Activated naive CD8-positive, alpha-beta T cell treated with anti-CD3 and anti-CD28 coated beads, Interleukin-2, amount 50 U/mL, for 24 hours (primary cell): ENCODE measurements around the gene SLC5A6.

Experiments used
- ATAC-seq: fragments of 150-1000 bp; cut with Tn5 transposase; one replicate; pipeline ENCODE4 v1.10.0; 2021
- DNase-seq: peaks from one replicate; pipeline ENCODE4 v3.0.0; 2021
- H3K27ac Mint-ChIP-seq: one replicate; pipeline ENCODE4 v1.8.0; 2021; ENCODE audit warnings: mild to moderate bottlenecking, mixed read lengths
- H3K27me3 Mint-ChIP-seq: one replicate; pipeline ENCODE4 v1.8.0; 2021; ENCODE audit warnings: mixed read lengths
- H3K36me3 Mint-ChIP-seq: one replicate; pipeline ENCODE4 v1.8.0; 2021; ENCODE audit warnings: low read depth, mixed read lengths
- H3K4me1 Mint-ChIP-seq: one replicate; pipeline ENCODE4 v1.8.0; 2021; ENCODE audit warnings: mixed read lengths
- H3K4me3 Mint-ChIP-seq: one replicate; pipeline ENCODE4 v1.8.0; 2021; ENCODE audit warnings: mild to moderate bottlenecking, moderate library complexity, mixed read lengths
- H3K9me3 Mint-ChIP-seq: one replicate; pipeline ENCODE4 v1.8.0; 2021; ENCODE audit warnings: mixed read lengths

Gene SLC5A6

DNA sequence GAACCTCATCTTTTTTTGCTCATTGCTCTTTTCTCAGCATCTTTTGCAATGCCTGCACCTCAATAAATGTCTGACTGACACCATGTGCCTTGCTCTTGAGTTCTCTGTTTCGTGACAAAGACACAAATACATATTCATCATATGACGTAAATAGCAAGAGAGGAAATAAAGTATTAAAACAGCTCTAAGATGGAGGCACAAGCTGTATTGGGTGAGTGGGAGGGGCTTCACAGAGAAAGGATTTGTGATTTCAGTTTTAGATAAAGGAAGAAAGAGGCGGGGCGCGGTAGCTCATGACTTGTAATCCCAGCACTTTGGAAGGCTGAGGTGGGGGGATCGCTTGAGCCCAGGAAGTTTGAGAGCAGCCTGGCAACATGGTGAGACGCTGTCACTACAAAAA, 8.0 kb upstream of the SLC5A6 start:
- ATAC-seq = no peak
- DNase-seq = no peak
- Mint-ChIP-seq H3K9me3 (no peaks in the 10 kb centered on the region), H3K36me3 (peaks cover 78% of the 10 kb centered on the region), H3K4me1 (peaks cover 33% of the 10 kb centered on the region), H3K27ac (peak overlapping the region; percentile 34), H3K27me3 (no peaks in the 10 kb centered on the region), H3K4me3 (peak overlapping the region; percentile 8)

DNA sequence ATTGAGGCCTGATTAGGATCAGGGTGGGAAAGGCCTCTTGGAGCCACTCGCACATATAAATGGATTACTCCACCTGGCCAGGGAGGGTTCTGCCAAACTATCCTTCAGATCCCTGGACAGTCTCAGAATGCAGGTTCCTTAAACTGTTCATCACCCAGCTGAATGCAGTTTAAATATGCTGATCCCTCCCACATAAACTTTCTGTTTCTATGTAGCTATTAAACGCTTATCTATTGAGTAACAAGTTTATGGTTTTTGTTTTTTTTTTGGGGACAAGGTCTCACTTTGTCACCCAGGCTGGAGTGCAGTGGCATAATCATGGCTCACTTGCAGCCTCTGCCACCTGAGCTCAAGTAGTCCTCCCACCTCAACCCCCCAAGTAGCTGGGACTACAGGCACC, 7.0 kb upstream of the SLC5A6 start:
- Mint-ChIP-seq H3K27ac (peak overlapping the region; percentile 87), H3K4me3 (peak overlapping the region; percentile 90)
- no peak for DNase-seq

DNA sequence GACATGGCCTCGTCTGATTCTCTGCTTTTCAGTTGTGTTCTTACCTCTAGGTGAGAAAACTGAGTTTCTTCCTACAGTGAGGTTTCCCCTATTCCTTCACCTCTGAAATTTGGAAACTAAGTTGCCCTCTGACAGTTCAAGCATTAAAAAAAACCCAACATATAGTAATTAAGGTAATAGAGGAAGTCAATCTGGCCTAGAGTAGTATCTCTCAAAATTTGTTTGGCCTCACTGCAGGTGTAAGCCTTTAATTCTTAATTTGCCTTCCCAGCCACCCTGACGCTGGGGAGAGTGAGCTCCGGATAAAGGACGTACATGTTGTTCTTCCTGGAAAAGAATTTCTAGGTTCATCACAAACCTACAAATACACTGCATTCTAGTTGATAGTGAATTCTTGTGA, 6.5 kb upstream of the SLC5A6 start:
- Mint-ChIP-seq H3K27me3 (no peaks in the 10 kb centered on the region), H3K4me3 (peak overlapping the region; percentile 90), H3K36me3 (peaks cover 73% of the 10 kb centered on the region), H3K27ac (peak overlapping the region; percentile 87), H3K9me3 (no peaks in the 10 kb centered on the region), H3K4me1 (peaks cover 38% of the 10 kb centered on the region)
- no peak for DNase-seq
- ATAC-seq = no peak

More for the DNA sequence above, 7.0 kb upstream of the SLC5A6 start:
- Mint-ChIP-seq H3K4me1 (peaks cover 35% of the 10 kb centered on the region), H3K27me3 (no peaks in the 10 kb centered on the region), H3K9me3 (no peaks in the 10 kb centered on the region), H3K36me3 (peaks cover 72% of the 10 kb centered on the region)
- no peak for ATAC-seq

DNA sequence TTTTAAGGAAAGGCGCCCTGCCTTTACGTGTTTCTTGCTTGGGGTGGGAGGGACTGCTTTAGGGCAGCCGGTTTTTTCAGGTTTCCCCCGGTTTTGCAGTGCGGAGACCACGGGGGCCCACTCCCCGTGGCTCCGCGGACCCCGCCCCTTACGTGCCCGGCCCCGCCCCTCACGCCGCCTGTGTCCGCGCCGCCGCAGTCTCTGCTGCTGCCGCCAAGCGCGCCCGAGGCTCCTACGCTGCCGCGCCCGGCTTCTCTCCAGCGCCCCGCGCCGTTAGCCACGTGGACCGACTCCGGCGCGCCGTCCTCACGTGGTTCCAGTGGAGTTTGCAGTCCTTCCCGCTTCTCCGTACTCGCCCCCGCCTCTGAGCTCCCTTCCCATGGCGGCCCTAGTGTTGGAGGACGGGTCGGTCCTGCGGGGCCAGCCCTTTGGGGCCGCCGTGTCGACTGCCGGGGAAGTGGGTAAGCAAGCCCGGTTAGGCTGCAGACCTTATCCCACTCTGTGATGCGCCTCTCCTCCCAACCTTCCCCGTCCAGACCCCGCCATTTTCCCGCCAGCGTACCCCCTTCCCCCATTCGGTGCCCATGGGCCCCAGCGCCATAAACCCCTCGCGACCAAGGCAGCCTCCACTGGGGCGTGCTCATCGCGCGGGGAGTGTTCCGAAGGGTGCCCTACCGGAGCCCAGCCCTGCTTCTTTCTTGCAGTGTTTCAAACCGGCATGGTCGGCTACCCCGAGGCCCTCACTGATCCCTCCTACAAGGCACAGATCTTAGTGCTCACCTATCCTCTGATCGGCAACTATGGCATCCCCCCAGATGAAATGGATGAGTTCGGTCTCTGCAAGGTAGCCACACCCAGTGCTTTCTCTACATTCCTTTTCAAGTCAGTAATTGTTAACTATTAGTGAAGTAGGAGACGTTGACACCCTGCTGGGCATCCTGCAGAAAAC, 5.4 kb upstream of the SLC5A6 start, which contains the start of gene CAD:
TSS of gene CAD (plus strand) at position 197 of the 949 bp plus-strand sequence. CDS start at position 380, 183 bp downstream.
- Mint-ChIP-seq H3K27me3 (no peaks in the 10 kb centered on the region), H3K27ac (peak within 1 kb of the TSS; percentile 87), H3K4me1 (peaks cover 48% of the 10 kb centered on the region), H3K9me3 (no peaks in the 10 kb centered on the region), H3K4me3 (peak within 1 kb of the TSS; percentile 90), H3K36me3 (peaks cover 66% of the 10 kb centered on the region)
- peak; percentile 89 for ATAC-seq
- DNase-seq = peak; percentile 94

- H3K27ac Mint-ChIP-seq = peak overlapping the region; percentile 87
- H3K36me3 Mint-ChIP-seq = peaks cover 59% of the 10 kb centered on the region
- H3K9me3 Mint-ChIP-seq = no peaks in the 10 kb centered on the region
- H3K4me1 Mint-ChIP-seq = peaks cover 48% of the 10 kb centered on the region
- H3K27me3 Mint-ChIP-seq = no peaks in the 10 kb centered on the region
- ATAC-seq (no peak), DNase-seq (no peak)
- H3K4me3 Mint-ChIP-seq = peak overlapping the region; percentile 90
These were observed 4.5 kb upstream of the SLC5A6 start for GRCh38 chr2:27216416-27217137.

- Mint-ChIP-seq H3K4me3 (no peak overlapping the region), H3K9me3 (no peaks in the 10 kb centered on the region), H3K4me1 (peaks cover 49% of the 10 kb centered on the region), H3K27me3 (no peaks in the 10 kb centered on the region), H3K27ac (no peak overlapping the region), H3K36me3 (peaks cover 48% of the 10 kb centered on the region)
- ATAC-seq = no peak
- DNase-seq = no peak
These were observed 2.9 kb upstream of the SLC5A6 start for GRCh38 chr2:27214941-27215340.

- peaks cover 42% of the 10 kb centered on the region for H3K4me1 Mint-ChIP-seq
- DNase-seq (peak; percentile 36), ATAC-seq (peak; percentile 13)
- H3K27me3 Mint-ChIP-seq = no peaks in the 10 kb centered on the region
- H3K9me3 Mint-ChIP-seq = no peaks in the 10 kb centered on the region
- peaks cover 46% of the 10 kb centered on the region for H3K36me3 Mint-ChIP-seq
- peak overlapping the region; percentile 98 for H3K4me3 Mint-ChIP-seq
- H3K27ac Mint-ChIP-seq = peak overlapping the region; percentile 99
These were observed 781 bp upstream of the SLC5A6 start for GRCh38 chr2:27212626-27213471.

- no peak for DNase-seq
- peak; percentile 85 for ATAC-seq
- Mint-ChIP-seq H3K27ac (peak overlapping the region; percentile 99), H3K36me3 (peaks cover 46% of the 10 kb centered on the region), H3K27me3 (no peaks in the 10 kb centered on the region), H3K4me1 (peaks cover 38% of the 10 kb centered on the region), H3K9me3 (no peaks in the 10 kb centered on the region), H3K4me3 (peak overlapping the region; percentile 98)
These were observed 676 bp downstream of the SLC5A6 start for GRCh38 chr2:27211241-27211942.

DNA sequence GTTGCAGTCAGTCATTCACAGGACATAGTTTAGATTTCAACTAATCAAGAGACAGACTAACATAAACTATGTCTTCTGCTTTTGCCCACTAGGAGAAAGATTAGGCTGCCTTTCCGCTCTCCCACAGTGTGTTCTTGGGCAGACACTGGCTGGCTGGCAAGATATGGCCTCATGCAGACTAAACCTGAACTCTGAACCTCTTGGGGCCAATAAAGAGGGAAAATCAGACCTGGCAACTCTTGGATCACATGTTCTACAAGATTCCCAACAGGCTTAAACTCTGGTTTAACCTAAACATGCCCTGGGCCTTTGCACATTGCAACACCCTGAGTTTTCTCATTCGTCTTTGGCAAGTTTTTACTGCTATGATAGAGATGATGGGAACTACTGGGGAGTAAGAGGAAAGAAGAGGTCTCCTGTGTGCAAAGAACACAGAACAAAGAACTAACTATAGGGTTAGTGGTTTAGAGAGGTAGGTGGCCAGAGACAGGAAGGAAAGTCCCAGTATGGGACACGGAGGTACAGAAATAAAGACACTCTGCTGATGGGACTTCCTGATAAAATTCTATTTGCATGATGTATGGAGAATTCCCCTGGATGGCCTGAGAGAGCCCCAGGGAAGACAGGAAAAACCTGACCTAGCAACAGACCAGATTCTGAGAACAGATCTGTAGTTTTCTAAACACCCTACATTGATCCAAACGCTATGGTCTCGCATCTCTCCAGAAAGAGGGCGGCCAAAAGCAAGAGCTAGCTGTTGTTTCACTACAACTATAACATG, 2.3 kb downstream of the SLC5A6 start:
- DNase-seq = no peak
- Mint-ChIP-seq H3K4me3 (peak overlapping the region; percentile 69), H3K27me3 (no peaks in the 10 kb centered on the region), H3K27ac (peak overlapping the region; percentile 77), H3K36me3 (peaks cover 49% of the 10 kb centered on the region), H3K9me3 (no peaks in the 10 kb centered on the region), H3K4me1 (peaks cover 38% of the 10 kb centered on the region)
- no peak for ATAC-seq

DNA sequence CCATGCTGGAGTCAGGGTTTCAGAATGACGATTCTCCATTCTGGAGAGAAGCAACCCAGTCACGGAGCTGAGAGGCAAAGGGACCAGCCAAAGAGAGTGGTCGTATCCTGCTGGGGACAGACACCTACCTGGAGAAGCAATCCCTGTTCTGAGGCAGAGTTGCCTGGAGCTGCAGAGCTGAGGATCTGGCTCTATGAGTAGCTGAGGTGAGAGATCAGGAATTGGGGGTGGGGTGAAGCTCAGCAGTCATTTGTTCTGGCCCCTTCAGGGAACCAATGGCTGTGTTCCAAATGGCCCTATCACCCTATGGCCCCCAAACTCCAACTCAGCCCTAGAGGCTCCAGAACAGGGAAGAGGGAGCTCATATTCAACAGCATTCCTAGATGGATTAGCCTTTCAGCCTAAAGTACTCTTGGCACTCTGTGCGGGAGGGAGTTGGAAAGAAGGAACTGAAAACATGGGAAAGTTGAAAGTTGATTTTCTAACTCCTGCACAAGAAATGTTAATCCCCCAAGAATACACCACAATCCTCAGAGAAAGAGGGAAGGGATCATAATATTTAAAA, 3.5 kb downstream of the SLC5A6 start:
- Mint-ChIP-seq H3K4me3 (no peak overlapping the region), H3K27ac (no peak overlapping the region), H3K4me1 (peaks cover 32% of the 10 kb centered on the region), H3K9me3 (no peaks in the 10 kb centered on the region), H3K27me3 (no peaks in the 10 kb centered on the region), H3K36me3 (peaks cover 48% of the 10 kb centered on the region)
- DNase-seq (no peak), ATAC-seq (no peak)

GRCh38 chr2:27206346-27206745, 5.7 kb downstream of the SLC5A6 start:
- H3K27me3 Mint-ChIP-seq = no peaks in the 10 kb centered on the region
- DNase-seq = no peak
- no peak overlapping the region for H3K4me3 Mint-ChIP-seq
- H3K36me3 Mint-ChIP-seq = peaks cover 53% of the 10 kb centered on the region
- peaks cover 27% of the 10 kb centered on the region for H3K4me1 Mint-ChIP-seq
- H3K27ac Mint-ChIP-seq = no peak overlapping the region
- no peak for ATAC-seq
- no peaks in the 10 kb centered on the region for H3K9me3 Mint-ChIP-seq

DNA sequence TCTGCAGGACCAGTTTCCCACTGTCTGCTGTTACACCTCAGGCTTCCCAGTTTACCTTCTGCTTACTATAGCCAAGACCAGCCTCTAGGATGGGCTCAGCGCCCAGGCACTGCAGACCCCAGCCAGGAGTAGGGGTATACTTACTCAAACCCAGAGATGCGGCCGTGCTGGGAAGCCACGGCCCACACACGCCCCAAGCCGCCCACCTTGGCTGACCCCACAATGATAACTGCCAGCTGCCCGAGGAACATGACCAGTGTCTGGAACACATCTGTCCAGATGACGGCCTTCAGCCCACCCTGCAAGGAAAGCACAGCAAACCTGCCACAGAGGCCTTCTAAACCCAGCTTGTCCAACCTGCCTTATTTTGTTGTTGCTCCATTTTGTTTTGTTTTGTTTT, 6.9 kb downstream of the SLC5A6 start:
- H3K4me1 Mint-ChIP-seq = peaks cover 22% of the 10 kb centered on the region
- H3K36me3 Mint-ChIP-seq = peaks cover 56% of the 10 kb centered on the region
- no peak overlapping the region for H3K4me3 Mint-ChIP-seq
- no peak overlapping the region for H3K27ac Mint-ChIP-seq
- DNase-seq (no peak), ATAC-seq (no peak)
- H3K27me3 Mint-ChIP-seq = no peaks in the 10 kb centered on the region
- no peaks in the 10 kb centered on the region for H3K9me3 Mint-ChIP-seq

- no peaks in the 10 kb centered on the region for H3K27me3 Mint-ChIP-seq
- DNase-seq = no peak
These were observed 7.5 kb downstream of the SLC5A6 start for GRCh38 chr2:27204566-27204965.

More at GRCh38 chr2:27204566-27204965, 7.5 kb downstream of the SLC5A6 start:
- no peak overlapping the region for H3K27ac Mint-ChIP-seq
- ATAC-seq = no peak
- peaks cover 53% of the 10 kb centered on the region for H3K36me3 Mint-ChIP-seq
- H3K4me3 Mint-ChIP-seq = no peak overlapping the region
- no peaks in the 10 kb centered on the region for H3K9me3 Mint-ChIP-seq
- H3K4me1 Mint-ChIP-seq = peaks cover 16% of the 10 kb centered on the region
